MM.1S (cell line): ENCODE measurements around the gene WHRN.

Experiments
- EZH2 ChIP-seq: fragments of 300-600 bp; sonication (generic); optimal IDR thresholded peaks from 2 replicates; pipeline ENCODE3; 2017; ENCODE audit warnings: low read depth, mild to moderate bottlenecking, antibody characterized with exemption, low read length, mixed read lengths
- EZH2phosphoT487 ChIP-seq: fragments of 300-600 bp; sonication (generic); IDR thresholded peaks from 2 replicates; pipeline ENCODE4 v1.6.1; 2018; ENCODE audit warnings: antibody characterized with exemption, low read length
- TF ChIP-seq, protein P1 (sequence below): fragments of 300-600 bp; sonication (generic); IDR thresholded peaks from 2 replicates; pipeline ENCODE4 v1.5.1; 2016; ENCODE audit warnings: antibody characterized with exemption, low read length, mixed read lengths

- TF ChIP-seq, protein P1, sequence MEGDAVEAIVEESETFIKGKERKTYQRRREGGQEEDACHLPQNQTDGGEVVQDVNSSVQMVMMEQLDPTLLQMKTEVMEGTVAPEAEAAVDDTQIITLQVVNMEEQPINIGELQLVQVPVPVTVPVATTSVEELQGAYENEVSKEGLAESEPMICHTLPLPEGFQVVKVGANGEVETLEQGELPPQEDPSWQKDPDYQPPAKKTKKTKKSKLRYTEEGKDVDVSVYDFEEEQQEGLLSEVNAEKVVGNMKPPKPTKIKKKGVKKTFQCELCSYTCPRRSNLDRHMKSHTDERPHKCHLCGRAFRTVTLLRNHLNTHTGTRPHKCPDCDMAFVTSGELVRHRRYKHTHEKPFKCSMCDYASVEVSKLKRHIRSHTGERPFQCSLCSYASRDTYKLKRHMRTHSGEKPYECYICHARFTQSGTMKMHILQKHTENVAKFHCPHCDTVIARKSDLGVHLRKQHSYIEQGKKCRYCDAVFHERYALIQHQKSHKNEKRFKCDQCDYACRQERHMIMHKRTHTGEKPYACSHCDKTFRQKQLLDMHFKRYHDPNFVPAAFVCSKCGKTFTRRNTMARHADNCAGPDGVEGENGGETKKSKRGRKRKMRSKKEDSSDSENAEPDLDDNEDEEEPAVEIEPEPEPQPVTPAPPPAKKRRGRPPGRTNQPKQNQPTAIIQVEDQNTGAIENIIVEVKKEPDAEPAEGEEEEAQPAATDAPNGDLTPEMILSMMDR = no peak
- TF ChIP-seq EZH2 (no peak), EZH2phosphoT487 (no peak)
These were observed 93.8 kb downstream of the WHRN start for GRCh38 chr9:114411452-114411851.
